ENCODE results near the gene C11orf97.
"Not testable (repeated sequence)": the region's sequence is repeated elsewhere in the genome, so short reads cannot be mapped to it uniquely, and the experiment has no call there.

C11orf97 gene

DNA sequence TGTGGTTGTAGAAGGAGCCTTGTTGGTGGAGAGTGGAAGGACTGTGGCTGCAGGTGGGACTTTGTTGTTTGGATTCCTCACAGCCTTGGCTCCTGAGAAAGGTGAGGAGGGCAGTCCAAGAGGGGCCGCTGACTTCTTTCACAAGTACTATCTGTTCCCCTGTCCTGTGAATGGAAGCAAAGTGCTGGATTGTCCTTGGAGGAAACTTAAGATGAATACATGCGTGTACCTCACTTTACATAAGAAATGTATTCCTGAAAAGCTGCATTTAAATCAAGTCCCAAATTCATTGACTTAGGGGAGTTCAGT is 33.9 kb downstream of the C11orf97 start:
- no peak overlapping the region for H3K4me3 ChIP-seq (ENCODE audit: low read depth, low read length)
- TF ChIP-seq, protein P1, sequence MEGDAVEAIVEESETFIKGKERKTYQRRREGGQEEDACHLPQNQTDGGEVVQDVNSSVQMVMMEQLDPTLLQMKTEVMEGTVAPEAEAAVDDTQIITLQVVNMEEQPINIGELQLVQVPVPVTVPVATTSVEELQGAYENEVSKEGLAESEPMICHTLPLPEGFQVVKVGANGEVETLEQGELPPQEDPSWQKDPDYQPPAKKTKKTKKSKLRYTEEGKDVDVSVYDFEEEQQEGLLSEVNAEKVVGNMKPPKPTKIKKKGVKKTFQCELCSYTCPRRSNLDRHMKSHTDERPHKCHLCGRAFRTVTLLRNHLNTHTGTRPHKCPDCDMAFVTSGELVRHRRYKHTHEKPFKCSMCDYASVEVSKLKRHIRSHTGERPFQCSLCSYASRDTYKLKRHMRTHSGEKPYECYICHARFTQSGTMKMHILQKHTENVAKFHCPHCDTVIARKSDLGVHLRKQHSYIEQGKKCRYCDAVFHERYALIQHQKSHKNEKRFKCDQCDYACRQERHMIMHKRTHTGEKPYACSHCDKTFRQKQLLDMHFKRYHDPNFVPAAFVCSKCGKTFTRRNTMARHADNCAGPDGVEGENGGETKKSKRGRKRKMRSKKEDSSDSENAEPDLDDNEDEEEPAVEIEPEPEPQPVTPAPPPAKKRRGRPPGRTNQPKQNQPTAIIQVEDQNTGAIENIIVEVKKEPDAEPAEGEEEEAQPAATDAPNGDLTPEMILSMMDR (IDR thresholded peaks at IDR 0.05; ENCODE audit: borderline replicate concordance, insufficient read depth, low read depth, low read length): no peak

- H3K4me3 ChIP-seq (ENCODE audit: low read depth, low read length): no peak overlapping the region
- TF ChIP-seq, protein P1 (IDR thresholded peaks at IDR 0.05; ENCODE audit: borderline replicate concordance, insufficient read depth, low read depth, low read length): no peak
These were observed 34.6 kb downstream of the C11orf97 start for GRCh38 chr11:94546886-94547285.

DNA sequence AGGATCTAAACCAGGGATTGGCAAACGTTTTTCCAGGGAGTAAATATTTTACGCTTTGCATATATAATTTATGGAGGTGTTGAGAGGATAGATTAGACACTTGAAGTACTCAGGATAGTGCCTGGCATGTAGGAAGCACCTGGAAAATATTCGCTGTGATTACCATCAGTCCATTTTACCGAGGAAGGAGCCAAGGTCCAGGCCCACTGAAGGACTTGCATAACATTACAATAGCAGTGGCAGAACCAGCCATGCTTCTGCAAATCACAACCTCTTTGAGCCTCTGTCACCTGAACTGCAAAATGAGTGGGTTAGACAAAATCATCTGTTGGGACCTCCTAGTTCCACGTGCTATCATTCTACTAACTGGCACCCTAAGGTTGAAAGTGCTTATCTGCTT is 36.9 kb downstream of the C11orf97 start:
- TF ChIP-seq, protein P1 (IDR thresholded peaks at IDR 0.05; ENCODE audit: borderline replicate concordance, insufficient read depth, low read depth, low read length): no peak
- H3K4me3 ChIP-seq (ENCODE audit: low read depth, low read length): no peak overlapping the region

- TF ChIP-seq, protein P1 (IDR thresholded peaks at IDR 0.05; ENCODE audit: borderline replicate concordance, insufficient read depth, low read depth, low read length): no peak
- H3K4me3 ChIP-seq (ENCODE audit: low read depth, low read length): no peak overlapping the region
These were observed 38.3 kb downstream of the C11orf97 start for GRCh38 chr11:94550513-94550912.

GRCh38 chr11:94553938-94554337 is 41.7 kb downstream of the C11orf97 start:
- TF ChIP-seq, protein P1 (IDR thresholded peaks at IDR 0.05; ENCODE audit: borderline replicate concordance, insufficient read depth, low read depth, low read length): no peak
- H3K4me3 ChIP-seq (ENCODE audit: low read depth, low read length): no peak overlapping the region

- H3K4me3 ChIP-seq (ENCODE audit: low read depth, low read length): not testable (repeated sequence)
These were observed 43.6 kb downstream of the C11orf97 start for GRCh38 chr11:94555752-94556329.

DNA sequence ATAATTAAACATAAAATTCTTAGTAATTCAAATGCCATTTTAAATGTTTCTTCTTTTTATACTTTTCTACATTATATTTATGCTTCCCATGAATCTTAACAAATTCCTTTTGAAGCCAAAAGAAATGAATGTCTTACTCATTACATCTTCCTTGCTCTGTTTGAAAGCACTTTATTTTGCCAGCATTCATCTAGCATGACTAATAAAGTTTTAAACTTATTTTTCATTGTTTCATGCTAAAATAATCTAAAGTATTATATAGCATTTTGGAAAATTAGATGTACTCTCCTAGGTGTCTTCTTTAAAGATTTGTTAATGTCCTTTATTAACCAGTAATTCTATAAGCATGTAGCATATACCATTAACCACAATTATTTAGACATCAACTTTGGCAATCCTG is 45.2 kb downstream of the C11orf97 start:
- TF ChIP-seq, protein P1 (IDR thresholded peaks at IDR 0.05; ENCODE audit: borderline replicate concordance, insufficient read depth, low read depth, low read length): no peak
- H3K4me3 ChIP-seq (ENCODE audit: low read depth, low read length): no peak overlapping the region

GRCh38 chr11:94557992-94558391 is 45.7 kb downstream of the C11orf97 start:
- TF ChIP-seq, protein P1 (IDR thresholded peaks at IDR 0.05; ENCODE audit: borderline replicate concordance, insufficient read depth, low read depth, low read length): no peak
- H3K4me3 ChIP-seq (ENCODE audit: low read depth, low read length): no peak overlapping the region

Measured in GM12875 (cell line).